A549 (cell line): ENCODE results near the gene ANGEL2. TPM values are rescaled to one million over a fixed set of nuclear protein-coding genes. Genes with fewer than 3 reads are reported as not detected.

Experiments used
- ATAC-seq, 2 experiments: fragments of 200-7000 bp in 1 of 2; fragments of >200 bp in 1 of 2; cut with Nextera tagmentation in 1 of 2; cut with Tn5 transposase in 1 of 2; 3 replicates each; pipeline versions ENCODE4 v1.8.0 to v1.9.1; 2018 to 2020; ENCODE audit warnings: mild to moderate bottlenecking in 1 of 2, moderate library complexity in 1 of 2
- CTCF ChIA-PET: fragments of 300-600 bp; sonication (Branson Sonifier 250); formaldehyde crosslinking; extraction: SDS; loops from one replicate; lab custom pipeline; 2021; ENCODE audit warnings: antibody characterized with exemption, inconsistent platforms; lab: Yijun Ruan, JAX
- POLR2A ChIA-PET: fragments of 350-600 bp; formaldehyde crosslinking; extraction: SDS; loops from one replicate; lab custom pipeline; 2021; ENCODE audit warnings: antibody characterized with exemption, inconsistent platforms; lab: Yijun Ruan, JAX
- DNase-seq, 2 experiments: peaks; one replicate each; pipeline versions ENCODE4 v3.0.0 to v3.0.0-alpha.2; 2011 to 2016; ENCODE audit warnings: low read depth in 1 of 2, low spot score in 1 of 2
- FAIRE-seq: peaks from 2 replicates; lab custom pipeline; 2011; peaks lifted over from hg19 to GRCh38; lab: Jason Lieb, UNC
- H3K27ac ChIP-seq, 2 experiments: fragments of >200 bp; sonication (Bioruptor Twin); formaldehyde crosslinking; 3 replicates each; pipeline ENCODE4 v1.5.1; 2016 to 2017
- H3K4me1 ChIP-seq: fragments of >200 bp; sonication (Bioruptor Twin); formaldehyde crosslinking; 3 replicates; pipeline ENCODE4 v1.6.1; 2016
- H3K4me2 ChIP-seq: fragments of >200 bp; sonication (Bioruptor Twin); formaldehyde crosslinking; 3 replicates; pipeline ENCODE4 v1.6.1; 2016
- H3K4me3 ChIP-seq: fragments of >200 bp; sonication (Bioruptor Twin); formaldehyde crosslinking; 3 replicates; pipeline ENCODE4 v1.5.1; 2016
- H3K9me3 ChIP-seq: fragments of >200 bp; sonication (Bioruptor Twin); formaldehyde crosslinking; 3 replicates; pipeline ENCODE4 v1.6.1; 2016
- BHLHE40 ChIP-seq: IDR thresholded peaks from 2 replicates; pipeline ENCODE4 v1.6.1; 2012; ENCODE audit warnings: low read depth, low read length, inconsistent platforms
- CBX8 ChIP-seq: fragments of 200-600 bp; sonication (generic); IDR thresholded peaks from 2 replicates; pipeline ENCODE4 v1.6.1; 2016
- CHD2 ChIP-seq: fragments of 150-350 bp; IDR thresholded peaks from 2 replicates; pipeline ENCODE4 v1.6.1; 2014; ENCODE audit warnings: low read length; ENCODE audit not compliant: partially characterized antibody
- EHMT2 ChIP-seq: fragments of 200-600 bp; sonication (generic); IDR thresholded peaks from 2 replicates; pipeline ENCODE4 v1.6.1; 2016; ENCODE audit warnings: antibody characterized with exemption, low read depth, mild to moderate bottlenecking, moderate library complexity
- ESRRA ChIP-seq: fragments of 150-350 bp; IDR thresholded peaks from 2 replicates; pipeline ENCODE4 v1.6.1; 2014; ENCODE audit warnings: mild to moderate bottlenecking, low read length, borderline replicate concordance
- FOSL2 ChIP-seq, 2 experiments: fragments of 450-650 bp in 1 of 2; fragments of >200 bp in 1 of 2; sonication (Bioruptor Twin) in 1 of 2; formaldehyde crosslinking; IDR thresholded peaks; 2 replicates each; pipeline versions ENCODE4 v1.5.0 to v1.6.1; 2016 to 2020; ENCODE audit warnings: mild to moderate bottlenecking in 1 of 2, moderate library complexity in 1 of 2
- HDAC2 ChIP-seq: fragments of 200-600 bp; sonication (generic); IDR thresholded peaks from 2 replicates; pipeline ENCODE4 v1.6.1; 2016
- HOXA7 ChIP-seq: fragments of 250-450 bp; sonication (Bioruptor Pico); IDR thresholded peaks from 2 replicates; pipeline ENCODE4 v1.5.0; 2020; ENCODE audit warnings: mild to moderate bottlenecking, moderate library complexity
- HOXB13 ChIP-seq: fragments of 250-450 bp; sonication (Bioruptor Pico); IDR thresholded peaks from 2 replicates; pipeline ENCODE4 v1.5.0; 2020; ENCODE audit warnings: low read depth, mild to moderate bottlenecking, moderate library complexity
- NFE2L2 ChIP-seq: fragments of 150-350 bp; conservative IDR thresholded peaks from 2 replicates; pipeline ENCODE4 v1.6.1; 2014; ENCODE audit warnings: low read length
- PHF8 ChIP-seq: fragments of 200-600 bp; sonication (generic); IDR thresholded peaks from 2 replicates; pipeline ENCODE4 v1.6.1; 2016; ENCODE audit warnings: low read depth, mild to moderate bottlenecking, antibody characterized with exemption, moderate library complexity, borderline replicate concordance
- POLR2A ChIP-seq: IDR thresholded peaks from 2 replicates; pipeline ENCODE4 v1.6.1; 2012; ENCODE audit warnings: mild to moderate bottlenecking, low read length
- POLR2AphosphoS2 ChIP-seq: conservative IDR thresholded peaks from 2 replicates; pipeline ENCODE4 v1.6.1; 2012; ENCODE audit warnings: low read length, improper control_type of control experiment, inconsistent platforms
- RARB ChIP-seq: fragments of 250-450 bp; sonication (Bioruptor Pico); IDR thresholded peaks from 2 replicates; pipeline ENCODE4 v1.8.0; 2021; ENCODE audit warnings: mild to moderate bottlenecking, moderate library complexity
- RCOR1 ChIP-seq: fragments of 150-350 bp; IDR thresholded peaks from 2 replicates; pipeline ENCODE4 v1.6.1; 2014; ENCODE audit warnings: antibody characterized with exemption, low read length, low read depth
- RNF2 ChIP-seq: fragments of 200-600 bp; sonication (generic); IDR thresholded peaks from 2 replicates; pipeline ENCODE4 v1.6.1; 2016; ENCODE audit warnings: low read depth, mild to moderate bottlenecking, antibody characterized with exemption, moderate library complexity, borderline replicate concordance
- SREBF2 ChIP-seq: fragments of 450-650 bp; IDR thresholded peaks from 2 replicates; pipeline ENCODE4 v1.6.1; 2014; ENCODE audit warnings: mild to moderate bottlenecking, moderate library complexity
- TFCP2L1 ChIP-seq: fragments of 250-450 bp; sonication (Bioruptor Pico); IDR thresholded peaks from 2 replicates; pipeline ENCODE4 v1.5.0; 2021; ENCODE audit warnings: mild to moderate bottlenecking
- TP53 ChIP-seq: fragments of 250-450 bp; sonication (Bioruptor Pico); IDR thresholded peaks from 2 replicates; pipeline ENCODE4 v1.5.0; 2021; ENCODE audit warnings: mild to moderate bottlenecking, moderate library complexity
- ZC3H11A ChIP-seq: fragments of 450-650 bp; IDR thresholded peaks from 2 replicates; pipeline ENCODE4 v1.6.1; 2014; ENCODE audit warnings: antibody characterized with exemption, mild to moderate bottlenecking
- ZSCAN20 ChIP-seq: fragments of 250-450 bp; sonication (Bioruptor Pico); IDR thresholded peaks from 2 replicates; pipeline ENCODE4 v1.8.0; 2022; ENCODE audit warnings: mild to moderate bottlenecking, moderate library complexity
- WGBS: methylation state at CpG from one replicate; pipeline ENCODE4 v1.1.6; 2017; ENCODE audit errors: missing lambda C conversion rate; 5-methylcytosine and 5-hydroxymethylcytosine counted together
- polyA plus RNA-seq, 4 experiments: library from polyadenylated mRNA; depleted of rRNA in 3 of 4; stranded (reverse); fragments of >200 nt; fragmentation: RNase III in 1 of 4; extraction: RNeasy Plus Mini Kit Qiagen cat#74134 plus additional on column Dnase treatment in 1 of 4; gene quantifications; 2 replicates in 3 of 4; 3 replicates in 1 of 4; pipeline ENCODE4 v1.2.3, GENCODE V29; 2011 to 2017
- TF ChIP-seq, protein P1 (sequence below): fragments of >200 bp; sonication (Bioruptor Twin); formaldehyde crosslinking; IDR thresholded peaks from 3 replicates; pipeline ENCODE4 v1.6.1; 2016
- TF ChIP-seq, protein P2 (sequence below): fragments of 250-450 bp; sonication (Bioruptor Pico); IDR thresholded peaks from 2 replicates; pipeline ENCODE4 v1.5.0; 2020; ENCODE audit warnings: low read depth, mild to moderate bottlenecking, moderate library complexity
- TF ChIP-seq, protein P3 (sequence below): fragments of 200-600 bp; sonication (generic); IDR thresholded peaks from 2 replicates; pipeline ENCODE4 v1.6.1; 2016; ENCODE audit warnings: antibody characterized with exemption, mild to moderate bottlenecking, moderate library complexity
- TF ChIP-seq, protein P4 (sequence below): fragments of 150-350 bp; IDR thresholded peaks from 2 replicates; pipeline ENCODE4 v1.6.1; 2014; ENCODE audit warnings: low read depth, mild to moderate bottlenecking, low read length
- TF ChIP-seq, protein P5 (sequence below): IDR thresholded peaks from 2 replicates; pipeline ENCODE4 v1.6.1; 2012; ENCODE audit warnings: low read depth, borderline replicate concordance
- TF ChIP-seq, protein P6 (sequence below): fragments of 250-450 bp; sonication (Bioruptor Pico); IDR thresholded peaks from 2 replicates; pipeline ENCODE4 v1.5.0; 2021; ENCODE audit warnings: mild to moderate bottlenecking, moderate library complexity, borderline replicate concordance

Gene ANGEL2
- polyA plus RNA-seq, 2 of the 4 experiments (the other 2 are of a cell fraction): 20.4 to 38.9 TPM

DNA sequence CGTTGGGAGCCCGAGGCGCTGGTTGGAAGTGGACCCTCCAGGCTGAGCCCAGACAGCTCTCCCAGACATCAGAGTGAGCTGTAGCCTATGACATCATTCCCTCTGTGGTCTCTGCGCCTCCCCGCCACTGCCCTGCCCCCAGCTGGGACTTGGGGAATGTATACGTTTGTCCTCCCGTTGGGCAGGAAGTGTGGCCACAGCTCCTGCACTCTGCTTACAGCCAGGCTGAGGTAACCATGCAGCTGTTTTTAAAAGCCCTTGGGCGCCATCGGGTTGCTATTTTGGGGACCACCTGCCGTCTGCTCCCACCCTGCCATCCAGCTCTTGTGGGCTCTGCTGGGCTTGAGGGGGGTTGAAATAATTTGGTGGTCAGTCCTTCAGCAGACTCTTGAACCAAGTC lies 57.5 kb downstream of the ANGEL2 start:
- no peaks in the 10 kb centered on the region for H3K9me3 ChIP-seq
- WGBS: 81% methylated on average over 10 of the region's 10 CpGs
- H3K4me2 ChIP-seq: no peak overlapping the region
- FAIRE-seq (no peak), DNase-seq (no peak), ATAC-seq (no peak)
- ChIA-PET POLR2A (no interaction called here), CTCF (interaction anchor here (0.5 to 1.9 kb wide), 5 partner anchors 10 to 252 kb away, joined by 3 to 6 read pairs (median 4); no protein-coding TSS in a partner anchor)
- TF ChIP-seq POLR2AphosphoS2 (no peak), HDAC2 (no peak), TFCP2L1 (CRISPR knock-in tag) (no peak), NFE2L2 (no peak), RARB (CRISPR knock-in tag) (no peak), CBX8 (no peak), ZC3H11A (no peak), RCOR1 (no peak), HOXB13 (no peak), SREBF2 (no peak), ESRRA (no peak), POLR2A (no peak), HOXA7 (CRISPR knock-in tag) (no peak), BHLHE40 (no peak), CHD2 (no peak), TP53 (no peak)
- TF ChIP-seq, protein P1, sequence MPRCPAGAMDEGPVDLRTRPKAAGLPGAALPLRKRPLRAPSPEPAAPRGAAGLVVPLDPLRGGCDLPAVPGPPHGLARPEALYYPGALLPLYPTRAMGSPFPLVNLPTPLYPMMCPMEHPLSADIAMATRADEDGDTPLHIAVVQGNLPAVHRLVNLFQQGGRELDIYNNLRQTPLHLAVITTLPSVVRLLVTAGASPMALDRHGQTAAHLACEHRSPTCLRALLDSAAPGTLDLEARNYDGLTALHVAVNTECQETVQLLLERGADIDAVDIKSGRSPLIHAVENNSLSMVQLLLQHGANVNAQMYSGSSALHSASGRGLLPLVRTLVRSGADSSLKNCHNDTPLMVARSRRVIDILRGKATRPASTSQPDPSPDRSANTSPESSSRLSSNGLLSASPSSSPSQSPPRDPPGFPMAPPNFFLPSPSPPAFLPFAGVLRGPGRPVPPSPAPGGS: no peak
- TF ChIP-seq, protein P2, sequence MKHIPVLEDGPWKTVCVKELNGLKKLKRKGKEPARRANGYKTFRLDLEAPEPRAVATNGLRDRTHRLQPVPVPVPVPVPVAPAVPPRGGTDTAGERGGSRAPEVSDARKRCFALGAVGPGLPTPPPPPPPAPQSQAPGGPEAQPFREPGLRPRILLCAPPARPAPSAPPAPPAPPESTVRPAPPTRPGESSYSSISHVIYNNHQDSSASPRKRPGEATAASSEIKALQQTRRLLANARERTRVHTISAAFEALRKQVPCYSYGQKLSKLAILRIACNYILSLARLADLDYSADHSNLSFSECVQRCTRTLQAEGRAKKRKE (CRISPR knock-in tag): no peak
- TF ChIP-seq, protein P3, sequence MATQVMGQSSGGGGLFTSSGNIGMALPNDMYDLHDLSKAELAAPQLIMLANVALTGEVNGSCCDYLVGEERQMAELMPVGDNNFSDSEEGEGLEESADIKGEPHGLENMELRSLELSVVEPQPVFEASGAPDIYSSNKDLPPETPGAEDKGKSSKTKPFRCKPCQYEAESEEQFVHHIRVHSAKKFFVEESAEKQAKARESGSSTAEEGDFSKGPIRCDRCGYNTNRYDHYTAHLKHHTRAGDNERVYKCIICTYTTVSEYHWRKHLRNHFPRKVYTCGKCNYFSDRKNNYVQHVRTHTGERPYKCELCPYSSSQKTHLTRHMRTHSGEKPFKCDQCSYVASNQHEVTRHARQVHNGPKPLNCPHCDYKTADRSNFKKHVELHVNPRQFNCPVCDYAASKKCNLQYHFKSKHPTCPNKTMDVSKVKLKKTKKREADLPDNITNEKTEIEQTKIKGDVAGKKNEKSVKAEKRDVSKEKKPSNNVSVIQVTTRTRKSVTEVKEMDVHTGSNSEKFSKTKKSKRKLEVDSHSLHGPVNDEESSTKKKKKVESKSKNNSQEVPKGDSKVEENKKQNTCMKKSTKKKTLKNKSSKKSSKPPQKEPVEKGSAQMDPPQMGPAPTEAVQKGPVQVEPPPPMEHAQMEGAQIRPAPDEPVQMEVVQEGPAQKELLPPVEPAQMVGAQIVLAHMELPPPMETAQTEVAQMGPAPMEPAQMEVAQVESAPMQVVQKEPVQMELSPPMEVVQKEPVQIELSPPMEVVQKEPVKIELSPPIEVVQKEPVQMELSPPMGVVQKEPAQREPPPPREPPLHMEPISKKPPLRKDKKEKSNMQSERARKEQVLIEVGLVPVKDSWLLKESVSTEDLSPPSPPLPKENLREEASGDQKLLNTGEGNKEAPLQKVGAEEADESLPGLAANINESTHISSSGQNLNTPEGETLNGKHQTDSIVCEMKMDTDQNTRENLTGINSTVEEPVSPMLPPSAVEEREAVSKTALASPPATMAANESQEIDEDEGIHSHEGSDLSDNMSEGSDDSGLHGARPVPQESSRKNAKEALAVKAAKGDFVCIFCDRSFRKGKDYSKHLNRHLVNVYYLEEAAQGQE: no peak
- TF ChIP-seq, protein P4, sequence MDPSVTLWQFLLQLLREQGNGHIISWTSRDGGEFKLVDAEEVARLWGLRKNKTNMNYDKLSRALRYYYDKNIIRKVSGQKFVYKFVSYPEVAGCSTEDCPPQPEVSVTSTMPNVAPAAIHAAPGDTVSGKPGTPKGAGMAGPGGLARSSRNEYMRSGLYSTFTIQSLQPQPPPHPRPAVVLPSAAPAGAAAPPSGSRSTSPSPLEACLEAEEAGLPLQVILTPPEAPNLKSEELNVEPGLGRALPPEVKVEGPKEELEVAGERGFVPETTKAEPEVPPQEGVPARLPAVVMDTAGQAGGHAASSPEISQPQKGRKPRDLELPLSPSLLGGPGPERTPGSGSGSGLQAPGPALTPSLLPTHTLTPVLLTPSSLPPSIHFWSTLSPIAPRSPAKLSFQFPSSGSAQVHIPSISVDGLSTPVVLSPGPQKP: no peak
- H3K27ac ChIP-seq: no peak overlapping the region
- H3K4me1 ChIP-seq: no peaks in the 10 kb centered on the region
- no peak overlapping the region for H3K4me3 ChIP-seq

DNA sequence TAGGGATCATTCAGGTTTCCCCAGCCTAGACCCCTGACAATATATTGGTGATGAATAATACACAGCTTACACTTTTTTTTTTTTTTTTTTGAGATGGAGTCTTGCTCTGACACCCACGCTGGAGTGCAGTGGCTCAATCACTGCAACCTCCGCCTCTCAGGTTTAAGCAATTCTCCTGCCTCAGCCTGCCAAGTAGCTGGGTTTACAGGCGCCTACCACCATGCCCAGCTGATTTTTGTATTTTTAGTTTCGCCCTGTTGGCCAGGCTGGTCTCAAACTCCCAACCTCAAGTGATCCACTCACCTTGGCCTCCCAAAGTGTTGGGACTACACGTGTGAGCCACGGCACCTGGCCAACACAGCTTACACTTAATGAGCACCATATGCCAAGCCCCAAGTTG lies 58.1 kb downstream of the ANGEL2 start:
- POLR2A ChIA-PET: no interaction called here
- ATAC-seq (no peak), DNase-seq (no peak), FAIRE-seq (no peak)
- H3K9me3 ChIP-seq: no peaks in the 10 kb centered on the region
- H3K4me1 ChIP-seq: no peaks in the 10 kb centered on the region
- H3K4me3 ChIP-seq: no peak overlapping the region
- CTCF ChIA-PET: interaction anchor here (0.6 to 1.9 kb wide), 6 partner anchors 9 to 275 kb away, joined by 3 to 6 read pairs (median 4); no protein-coding TSS in a partner anchor
- TF ChIP-seq PHF8 (no peak), EHMT2 (no peak), POLR2A (no peak), FOSL2 (IDR thresholded peaks at IDR 0.05) (no peak), FOSL2 (CRISPR knock-in tag; IDR thresholded peaks at IDR 0.05) (no peak), RNF2 (no peak), ZSCAN20 (CRISPR knock-in tag) (no peak)
- TF ChIP-seq, protein P5, sequence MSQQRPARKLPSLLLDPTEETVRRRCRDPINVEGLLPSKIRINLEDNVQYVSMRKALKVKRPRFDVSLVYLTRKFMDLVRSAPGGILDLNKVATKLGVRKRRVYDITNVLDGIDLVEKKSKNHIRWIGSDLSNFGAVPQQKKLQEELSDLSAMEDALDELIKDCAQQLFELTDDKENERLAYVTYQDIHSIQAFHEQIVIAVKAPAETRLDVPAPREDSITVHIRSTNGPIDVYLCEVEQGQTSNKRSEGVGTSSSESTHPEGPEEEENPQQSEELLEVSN: no peak
- TF ChIP-seq, protein P6, sequence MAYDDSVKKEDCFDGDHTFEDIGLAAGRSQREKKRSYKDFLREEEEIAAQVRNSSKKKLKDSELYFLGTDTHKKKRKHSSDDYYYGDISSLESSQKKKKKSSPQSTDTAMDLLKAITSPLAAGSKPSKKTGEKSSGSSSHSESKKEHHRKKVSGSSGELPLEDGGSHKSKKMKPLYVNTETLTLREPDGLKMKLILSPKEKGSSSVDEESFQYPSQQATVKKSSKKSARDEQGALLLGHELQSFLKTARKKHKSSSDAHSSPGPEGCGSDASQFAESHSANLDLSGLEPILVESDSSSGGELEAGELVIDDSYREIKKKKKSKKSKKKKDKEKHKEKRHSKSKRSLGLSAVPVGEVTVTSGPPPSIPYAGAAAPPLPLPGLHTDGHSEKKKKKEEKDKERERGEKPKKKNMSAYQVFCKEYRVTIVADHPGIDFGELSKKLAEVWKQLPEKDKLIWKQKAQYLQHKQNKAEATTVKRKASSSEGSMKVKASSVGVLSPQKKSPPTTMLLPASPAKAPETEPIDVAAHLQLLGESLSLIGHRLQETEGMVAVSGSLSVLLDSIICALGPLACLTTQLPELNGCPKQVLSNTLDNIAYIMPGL (CRISPR knock-in tag): no peak
- WGBS: 90% methylated on average over 6 of the region's 6 CpGs
- H3K27ac ChIP-seq: no peak overlapping the region
- H3K4me2 ChIP-seq: no peak overlapping the region
